Body of pancreas (tissue), 4 donors: ENCODE results near the gene MACF1. TPM values are rescaled to one million over a fixed set of nuclear protein-coding genes. Genes with fewer than 3 reads are reported as not detected.
A peak's percentile ranks its signal among the peaks of the same experiment; 100 is the strongest.

ENCODE experiments used
- ATAC-seq: fragments of 150-250 bp; one replicate; pipeline ENCODE4 v1.9.1; 2016
- DNase-seq, 4 donors: peaks; one replicate each; pipeline ENCODE4 v3.0.0-alpha.2; 2019
- H3K27ac ChIP-seq, 4 donors: fragments of 200-600 bp; sonication (generic); 1 replicate in 3 of 4; 2 replicates in 1 of 4; pipeline versions ENCODE4 v1.5.1 to v1.6.1; 2016 to 2019; ENCODE audit warnings: mild to moderate bottlenecking in 1 of 4, mixed read lengths in 1 of 4, moderate library complexity in 1 of 4
- H3K27me3 ChIP-seq, 2 donors: fragments of 200-600 bp; sonication (generic); one replicate each; pipeline ENCODE4 v1.6.0; 2016; ENCODE audit warnings: mild to moderate bottlenecking in 1 of 2
- H3K36me3 ChIP-seq, 2 donors: fragments of 200-600 bp; sonication (generic); replicated peaks in 1 of 2; 2 replicates each; pipeline ENCODE4 v1.5.1; 2016; ENCODE audit warnings: low read depth in 2 of 2; ENCODE audit not compliant: insufficient read depth in 1 of 2
- H3K4me1 ChIP-seq: fragments of 200-600 bp; sonication (generic); one replicate; pipeline ENCODE4 v1.6.0; 2016
- H3K4me3 ChIP-seq, 2 donors: fragments of 200-600 bp; sonication (generic); 1 replicate in 1 of 2; 2 replicates in 1 of 2; pipeline ENCODE4 v1.5.1; 2016 to 2019
- H3K9me3 ChIP-seq, 3 donors: fragments of 200-600 bp; sonication (generic); 1 replicate in 2 of 3; 2 replicates in 1 of 3; pipeline ENCODE4 v1.5.1; 2016
- CTCF ChIP-seq, 7 experiments: fragments of 450-650 bp in 4 of 7; fragments of 200-600 bp in 3 of 7; sonication (generic) in 3 of 7; IDR thresholded peaks; one replicate each; pipeline ENCODE4 v1.5.1; 2016 to 2019; ENCODE audit warnings: antibody characterized with exemption in 7 of 7
- POLR2A ChIP-seq, 3 donors: fragments of 450-650 bp; IDR thresholded peaks; one replicate each; pipeline ENCODE4 v1.6.1; 2016; ENCODE audit warnings: antibody characterized with exemption in 3 of 3, mild to moderate bottlenecking in 2 of 3
- WGBS, 2 donors: methylation state at CpG; one replicate each; pipeline ENCODE4 v1.1.5; 2017; 5-methylcytosine and 5-hydroxymethylcytosine counted together
- intact Hi-C: fragments of 100-400 bp; cut with DNase I; formaldehyde crosslinking; loops from one replicate; pipeline ENCODE4 v1.15.1; 2023
- total RNA-seq, 2 donors: library from RNA; depleted of rRNA; stranded (reverse); fragments of >200 nt; gene quantifications; one replicate each; pipeline ENCODE4 v1.1.0, GENCODE V29; 2016

The MACF1 gene
- total RNA-seq, result 100 to 1,000 TPM; 144 to 190 TPM

GRCh38 chr1:39204441-39205081 lies at the start of gene MACF1:
Gene MACF1, plus strand, starts transcription at chr1:39204695. Its CDS starts 328 bp downstream, at chr1:39205023.
- peak in 1 of 7 experiments; percentile 1 for TF ChIP-seq CTCF (IDR thresholded peaks at IDR 0.05)
- no peak for TF ChIP-seq POLR2A (IDR thresholded peaks at IDR 0.05)
- ATAC-seq (peak; percentile 53), DNase-seq (peak in 3 of 4 donors; percentile 19 to 46 (median 43))
- intact Hi-C loops, result no loop called here
- Histone ChIP-seq H3K4me3 (no peak within 1 kb of the TSS), H3K36me3 (no peaks in the 10 kb centered on the region), H3K27ac (peak within 1 kb of the TSS in 3 of 4 donors; percentile 21 to 76 (median 71)), H3K4me1 (peaks cover 30% of the 10 kb centered on the region), H3K27me3 (no peaks in the 10 kb centered on the region), H3K9me3 (no peaks in the 10 kb centered on the region)
- 49 to 53% methylated on average over 9 of the region's 9 CpGs for WGBS, 2 donors

- ATAC-seq, result no peak
- Histone ChIP-seq H3K4me3 (no peak overlapping the region), H3K27me3 (no peaks in the 10 kb centered on the region), H3K4me1 (peaks cover 79% of the 10 kb centered on the region), H3K9me3 (no peaks in the 10 kb centered on the region), H3K27ac (peak overlapping the region in 3 of 4 donors; percentile 92 to 98 (median 97)), H3K36me3 (no peaks in the 10 kb centered on the region)
- intact Hi-C loops, result no loop called here
- TF ChIP-seq CTCF (IDR thresholded peaks at IDR 0.05) (no peak), POLR2A (IDR thresholded peaks at IDR 0.05) (no peak)
- DNase-seq, result no peak
These were observed 47.2 kb upstream of the MACF1 start for GRCh38 chr1:39157304-39157703.

- Histone ChIP-seq H3K27ac (peak overlapping the region; percentile 92 to 98 (median 94)), H3K36me3 (no peaks in the 10 kb centered on the region), H3K9me3 (no peaks in the 10 kb centered on the region), H3K27me3 (no peaks in the 10 kb centered on the region), H3K4me3 (no peak overlapping the region), H3K4me1 (peaks cover 67% of the 10 kb centered on the region)
- 11 to 12% methylated on average over 11 of the region's 11 CpGs for WGBS, 2 donors
- DNase-seq (peak; percentile 85 to 96 (median 90)), ATAC-seq (peak; percentile 92)
- TF ChIP-seq POLR2A (IDR thresholded peaks at IDR 0.05), result peak in 2 of 3 donors; percentile 70 to 73
- TF ChIP-seq CTCF (IDR thresholded peaks at IDR 0.05), result peak in 4 of 7 experiments; percentile 34 to 40 (median 36)
- intact Hi-C loops, result no loop called here
These were observed 46.0 kb upstream of the MACF1 start for GRCh38 chr1:39158327-39159086.

- Histone ChIP-seq H3K27me3 (no peaks in the 10 kb centered on the region), H3K36me3 (no peaks in the 10 kb centered on the region), H3K4me1 (peaks cover 60% of the 10 kb centered on the region), H3K4me3 (no peak overlapping the region), H3K9me3 (no peaks in the 10 kb centered on the region), H3K27ac (peak overlapping the region; percentile 92 to 98 (median 94))
- ATAC-seq, result peak; percentile 54
- intact Hi-C loops, result no loop called here
- TF ChIP-seq CTCF (IDR thresholded peaks at IDR 0.05) (no peak), POLR2A (IDR thresholded peaks at IDR 0.05) (no peak)
- peak; percentile 40 to 78 (median 62) for DNase-seq
- WGBS, 2 donors, result 0 to 24% methylated on average over 1 of the region's 1 CpG
These were observed 45.1 kb upstream of the MACF1 start for GRCh38 chr1:39159224-39160036.
